ENCODE measurements around the gene DDI1.

Gene DDI1

GRCh38 chr11:104078245-104078644 lies 41.8 kb downstream of the DDI1 start:
- DNase-seq (ENCODE audit: low read depth): no peak

GRCh38 chr11:104078995-104079394 lies 42.6 kb downstream of the DDI1 start:
- DNase-seq (ENCODE audit: low read depth): no peak

DNA sequence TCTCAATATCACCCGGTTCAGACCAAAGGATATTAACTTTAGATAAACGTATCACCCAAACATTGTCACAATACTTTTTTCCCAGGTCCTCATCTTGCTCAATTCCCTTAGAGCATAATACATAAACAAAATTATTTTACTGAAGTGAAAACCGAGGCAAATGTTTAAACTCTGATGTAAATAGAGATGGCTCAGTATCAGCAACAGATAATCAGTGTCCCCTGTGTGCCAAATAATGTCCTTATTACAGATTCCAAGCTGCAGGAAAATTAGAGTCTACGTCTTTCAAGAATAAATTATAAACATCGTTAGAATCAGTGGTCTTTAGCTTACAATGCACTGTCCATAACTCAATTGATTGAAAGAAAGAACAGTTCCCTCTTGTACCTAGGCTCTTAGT lies 50.2 kb downstream of the DDI1 start:
- no peak for DNase-seq (ENCODE audit: low read depth)

All from activated T-cell treated with anti-CD3 and anti-CD28 coated beads for 1 hour (primary cell).